Loucy (cell line): Measurements from ENCODE around the gene SLC10A3.

ENCODE experiments used
- H2AFZ ChIP-seq: fragments of 200-600 bp; sonication (generic); 2 replicates; pipeline ENCODE4 v1.6.0; 2016; ENCODE audit warnings: antibody characterized with exemption, mild to moderate bottlenecking, low read length, moderate library complexity
- H3F3A ChIP-seq: fragments of 200-600 bp; 2 replicates; pipeline ENCODE4 v1.6.0; 2016; ENCODE audit warnings: antibody characterized with exemption, low read depth, mild to moderate bottlenecking
- H3K27me3 ChIP-seq: fragments of 200-600 bp; sonication (generic); 2 replicates; pipeline ENCODE4 v1.6.1; 2014; ENCODE audit warnings: low read length, mild to moderate bottlenecking; ENCODE audit not compliant: insufficient read depth, poor library complexity, severe bottlenecking
- H3K36me3 ChIP-seq: fragments of 200-600 bp; sonication (generic); 2 replicates; pipeline ENCODE4 v1.6.1; 2016; ENCODE audit warnings: low read length; ENCODE audit not compliant: insufficient read depth
- H3K4me1 ChIP-seq: fragments of 200-600 bp; sonication (generic); 2 replicates; pipeline ENCODE4 v1.5.1; 2014; ENCODE audit warnings: low read length, mild to moderate bottlenecking; ENCODE audit not compliant: insufficient read depth, poor library complexity, severe bottlenecking
- H3K4me2 ChIP-seq: fragments of 200-600 bp; sonication (generic); 2 replicates; pipeline ENCODE4 v1.6.0; 2014; ENCODE audit warnings: antibody characterized with exemption, low read length, low read depth, mild to moderate bottlenecking; ENCODE audit not compliant: poor library complexity, severe bottlenecking
- H3K4me3 ChIP-seq: fragments of 200-600 bp; sonication (generic); 2 replicates; pipeline ENCODE4 v1.5.1; 2014; ENCODE audit warnings: low read length, mild to moderate bottlenecking, mixed read lengths; ENCODE audit not compliant: poor library complexity, severe bottlenecking
- H3K79me2 ChIP-seq: fragments of 200-600 bp; sonication (generic); 2 replicates; pipeline ENCODE4 v1.6.1; 2014; ENCODE audit warnings: low read length; ENCODE audit not compliant: insufficient read depth
- H3K9ac ChIP-seq: fragments of 200-600 bp; sonication (generic); 2 replicates; pipeline ENCODE4 v1.6.0; 2014; ENCODE audit warnings: mild to moderate bottlenecking, low read depth, low read length, moderate library complexity; ENCODE audit not compliant: poor library complexity, severe bottlenecking
- H3K9me2 ChIP-seq: fragments of 200-600 bp; sonication (generic); replicated peaks from 2 replicates; pipeline ENCODE4 v1.6.1; 2016; ENCODE audit warnings: low read depth, low read length, mixed read lengths
- H3K9me3 ChIP-seq: fragments of 200-600 bp; sonication (generic); 2 replicates; pipeline ENCODE4 v1.6.1; 2014; ENCODE audit warnings: mild to moderate bottlenecking, antibody characterized with exemption, low read length, low read depth; ENCODE audit not compliant: insufficient read depth
- H4K20me1 ChIP-seq: fragments of 200-600 bp; sonication (generic); 2 replicates; pipeline ENCODE4 v1.6.0; 2014; ENCODE audit warnings: antibody characterized with exemption, low read length, mild to moderate bottlenecking; ENCODE audit not compliant: insufficient read depth, poor library complexity, severe bottlenecking
- EZH2phosphoT487 ChIP-seq: fragments of 200-600 bp; IDR thresholded peaks from 2 replicates; pipeline ENCODE4 v1.6.1; 2018; ENCODE audit warnings: antibody characterized with exemption, mild to moderate bottlenecking, moderate library complexity, borderline replicate concordance
- TF ChIP-seq, protein P1 (sequence below): fragments of 200-600 bp; sonication (generic); conservative IDR thresholded peaks from 2 replicates; pipeline ENCODE4 v1.5.1; 2014; ENCODE audit warnings: mild to moderate bottlenecking, antibody characterized with exemption, low read length

SLC10A3 gene

DNA sequence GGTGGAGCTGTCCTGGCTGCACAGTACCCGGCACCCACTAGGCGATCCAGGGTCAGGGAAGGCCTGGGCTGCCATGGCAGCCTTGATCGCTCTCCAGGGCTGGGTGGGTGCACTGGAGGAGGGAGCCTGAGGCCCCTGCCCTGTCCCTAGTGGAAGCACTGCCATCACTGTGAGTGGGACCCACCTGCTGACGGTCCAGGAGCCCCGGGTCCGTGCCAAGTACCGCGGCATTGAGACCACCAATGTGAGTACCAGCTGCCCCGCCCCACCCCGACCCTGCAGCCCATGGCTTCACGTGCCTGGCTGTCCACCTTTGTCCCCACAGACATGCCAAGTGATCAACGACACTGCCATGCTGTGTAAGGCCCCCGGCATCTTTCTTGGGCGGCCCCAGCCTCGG lies 23.5 kb downstream of the SLC10A3 start:
- no peak overlapping the region for H3K9ac ChIP-seq
- H4K20me1 ChIP-seq, result no peaks in the 10 kb centered on the region
- no peaks in the 10 kb centered on the region for H3K79me2 ChIP-seq
- no peak overlapping the region for H3K4me2 ChIP-seq
- no peaks in the 10 kb centered on the region; the same call in 1 of the 2 replicates for H3K36me3 ChIP-seq
- TF ChIP-seq EZH2phosphoT487, result no peak
- TF ChIP-seq, protein P1, sequence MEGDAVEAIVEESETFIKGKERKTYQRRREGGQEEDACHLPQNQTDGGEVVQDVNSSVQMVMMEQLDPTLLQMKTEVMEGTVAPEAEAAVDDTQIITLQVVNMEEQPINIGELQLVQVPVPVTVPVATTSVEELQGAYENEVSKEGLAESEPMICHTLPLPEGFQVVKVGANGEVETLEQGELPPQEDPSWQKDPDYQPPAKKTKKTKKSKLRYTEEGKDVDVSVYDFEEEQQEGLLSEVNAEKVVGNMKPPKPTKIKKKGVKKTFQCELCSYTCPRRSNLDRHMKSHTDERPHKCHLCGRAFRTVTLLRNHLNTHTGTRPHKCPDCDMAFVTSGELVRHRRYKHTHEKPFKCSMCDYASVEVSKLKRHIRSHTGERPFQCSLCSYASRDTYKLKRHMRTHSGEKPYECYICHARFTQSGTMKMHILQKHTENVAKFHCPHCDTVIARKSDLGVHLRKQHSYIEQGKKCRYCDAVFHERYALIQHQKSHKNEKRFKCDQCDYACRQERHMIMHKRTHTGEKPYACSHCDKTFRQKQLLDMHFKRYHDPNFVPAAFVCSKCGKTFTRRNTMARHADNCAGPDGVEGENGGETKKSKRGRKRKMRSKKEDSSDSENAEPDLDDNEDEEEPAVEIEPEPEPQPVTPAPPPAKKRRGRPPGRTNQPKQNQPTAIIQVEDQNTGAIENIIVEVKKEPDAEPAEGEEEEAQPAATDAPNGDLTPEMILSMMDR, result no peak
- no peaks in the 10 kb centered on the region for H3K4me1 ChIP-seq
- H2AFZ ChIP-seq, result no peak overlapping the region
- no peaks in the 10 kb centered on the region for H3F3A ChIP-seq
- H3K9me2 ChIP-seq, result no peaks in the 10 kb centered on the region
- H3K9me3 ChIP-seq, result no peaks in the 10 kb centered on the region
- no peaks in the 10 kb centered on the region for H3K27me3 ChIP-seq
- H3K4me3 ChIP-seq, result no peak overlapping the region

DNA sequence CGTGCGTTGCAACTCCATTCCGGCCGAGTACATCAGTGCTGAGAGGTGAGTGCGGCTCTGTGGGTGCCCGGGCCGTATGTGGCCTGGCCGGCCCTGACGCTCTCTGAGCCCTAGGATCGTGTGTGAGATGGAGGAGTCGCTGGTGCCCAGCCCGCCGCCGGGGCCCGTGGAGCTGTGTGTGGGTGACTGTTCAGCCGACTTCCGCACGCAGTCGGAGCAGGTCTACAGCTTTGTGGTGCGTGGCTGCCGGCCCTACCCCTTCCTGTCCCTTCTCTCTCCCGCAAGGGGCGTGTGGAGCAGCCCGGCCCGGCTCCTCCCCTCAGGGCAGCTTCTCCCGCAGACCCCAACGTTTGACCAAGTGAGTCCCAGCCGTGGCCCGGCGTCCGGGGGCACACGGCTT lies 24.4 kb downstream of the SLC10A3 start:
- Histone ChIP-seq H2AFZ (no peak overlapping the region), H3K9me2 (no peaks in the 10 kb centered on the region), H3K27me3 (no peaks in the 10 kb centered on the region), H4K20me1 (no peaks in the 10 kb centered on the region), H3K9ac (no peak overlapping the region), H3K9me3 (no peaks in the 10 kb centered on the region), H3F3A (no peaks in the 10 kb centered on the region), H3K79me2 (no peaks in the 10 kb centered on the region), H3K4me2 (no peak overlapping the region), H3K4me1 (no peaks in the 10 kb centered on the region), H3K4me3 (no peak overlapping the region), H3K36me3 (no peaks in the 10 kb centered on the region; the same call in 1 of the 2 replicates)
- no peak for TF ChIP-seq EZH2phosphoT487
- TF ChIP-seq, protein P1, result no peak

DNA sequence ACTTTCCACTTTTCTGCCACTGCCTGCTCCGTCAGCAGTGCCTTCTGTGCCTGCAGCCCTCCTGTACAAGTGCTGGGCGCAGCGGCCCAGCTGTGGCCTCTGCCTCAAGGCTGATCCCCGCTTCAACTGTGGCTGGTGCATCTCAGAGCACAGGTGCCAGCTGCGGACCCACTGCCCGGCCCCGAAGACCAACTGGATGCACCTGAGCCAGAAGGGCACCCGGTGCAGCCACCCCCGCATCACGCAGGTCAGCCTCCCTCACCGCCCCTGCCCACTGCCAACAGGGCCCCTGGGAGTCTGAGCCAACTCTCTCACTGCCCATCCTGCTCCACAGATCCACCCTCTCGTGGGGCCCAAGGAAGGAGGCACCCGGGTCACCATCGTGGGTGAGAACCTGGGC lies 24.8 kb downstream of the SLC10A3 start:
- Histone ChIP-seq H4K20me1 (no peaks in the 10 kb centered on the region), H3K36me3 (no peaks in the 10 kb centered on the region; the same call in 1 of the 2 replicates), H2AFZ (no peak overlapping the region), H3K27me3 (no peaks in the 10 kb centered on the region), H3K4me3 (no peak overlapping the region), H3K4me1 (no peaks in the 10 kb centered on the region), H3K9me2 (no peaks in the 10 kb centered on the region), H3K79me2 (no peaks in the 10 kb centered on the region), H3K9me3 (no peaks in the 10 kb centered on the region), H3K9ac (no peak overlapping the region), H3K4me2 (no peak overlapping the region), H3F3A (no peaks in the 10 kb centered on the region)
- no peak for TF ChIP-seq EZH2phosphoT487
- TF ChIP-seq, protein P1, result no peak
